Fibroblast of lung (primary cell): ENCODE data around the gene SEC14L1.

ENCODE experiments used
- EZH2 ChIP-seq: IDR thresholded peaks from 2 replicates; pipeline ENCODE4 v1.5.1; 2012; ENCODE audit warnings: low read length, control low read depth, mild to moderate bottlenecking; ENCODE audit errors: missing control alignments
- TF ChIP-seq, protein P1 (sequence below), 2 donors: IDR thresholded peaks in 1 of 2; conservative IDR thresholded peaks in 1 of 2; 1 replicate in 1 of 2; 2 replicates in 1 of 2; pipeline ENCODE4 v1.5.1; 2011 to 2012; ENCODE audit warnings: low read length in 2 of 2, control low read depth in 1 of 2, inconsistent platforms in 1 of 2, low read depth in 1 of 2, mild to moderate bottlenecking in 1 of 2

- TF ChIP-seq, protein P1, sequence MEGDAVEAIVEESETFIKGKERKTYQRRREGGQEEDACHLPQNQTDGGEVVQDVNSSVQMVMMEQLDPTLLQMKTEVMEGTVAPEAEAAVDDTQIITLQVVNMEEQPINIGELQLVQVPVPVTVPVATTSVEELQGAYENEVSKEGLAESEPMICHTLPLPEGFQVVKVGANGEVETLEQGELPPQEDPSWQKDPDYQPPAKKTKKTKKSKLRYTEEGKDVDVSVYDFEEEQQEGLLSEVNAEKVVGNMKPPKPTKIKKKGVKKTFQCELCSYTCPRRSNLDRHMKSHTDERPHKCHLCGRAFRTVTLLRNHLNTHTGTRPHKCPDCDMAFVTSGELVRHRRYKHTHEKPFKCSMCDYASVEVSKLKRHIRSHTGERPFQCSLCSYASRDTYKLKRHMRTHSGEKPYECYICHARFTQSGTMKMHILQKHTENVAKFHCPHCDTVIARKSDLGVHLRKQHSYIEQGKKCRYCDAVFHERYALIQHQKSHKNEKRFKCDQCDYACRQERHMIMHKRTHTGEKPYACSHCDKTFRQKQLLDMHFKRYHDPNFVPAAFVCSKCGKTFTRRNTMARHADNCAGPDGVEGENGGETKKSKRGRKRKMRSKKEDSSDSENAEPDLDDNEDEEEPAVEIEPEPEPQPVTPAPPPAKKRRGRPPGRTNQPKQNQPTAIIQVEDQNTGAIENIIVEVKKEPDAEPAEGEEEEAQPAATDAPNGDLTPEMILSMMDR (conservative IDR thresholded peaks at IDR 0.05 in 1 of 2, IDR thresholded peaks at IDR 0.05 in 1 of 2; ENCODE audit: low read depth in 1 of 2, low read length in 2 of 2), result no peak
- no peak for TF ChIP-seq EZH2
These were observed 5.5 kb downstream of the SEC14L1 start for GRCh38 chr17:77146246-77146632.
